ENCODE measurements around the gene ANO9. TPM values are rescaled to one million over a fixed set of nuclear protein-coding genes. Genes with fewer than 3 reads are reported as not detected.
"Not testable (repeated sequence)": the region's sequence is repeated elsewhere in the genome, so short reads cannot be mapped to it uniquely, and the experiment has no call there.

The ANO9 gene
- total RNA-seq, 1 experiment from 2014 or later = 85.5 TPM

- H3K4me1 ChIP-seq = peaks cover 28% of the 10 kb centered on the region
- intact Hi-C loops (cut with micrococcal nuclease; ENCODE audit: unreplicated experiment) = loop anchor here (2.0 to 10.0 kb wide), 2 partner anchors 23 to 53 kb away; partner anchors contain the start of genes ANO9 and B4GALNT4
Measured at GRCh38 chr11:391117-392017, 50.4 kb downstream of the ANO9 start.

GRCh38 chr11:390175-390574, 51.6 kb downstream of the ANO9 start:
- H3K4me3 Mint-ChIP-seq (ENCODE audit: unreplicated experiment) = no peak overlapping the region
- no TSS peak for BruUV-seq (replicated peaks)
- DNase-seq = no peak
- Histone ChIP-seq H3K36me3 (ENCODE audit: control insufficient read depth, insufficient read depth, low read length) (no peaks in the 10 kb centered on the region), H3K27me3 (replicated peaks; ENCODE audit: control insufficient read depth, insufficient read depth, low read length) (no peaks in the 10 kb centered on the region), H3K4me1 (peaks cover 23% of the 10 kb centered on the region), H3K9me3 (peaks cover 9% of the 10 kb centered on the region), H3K4me3 (ENCODE audit: low read depth, low read length) (no peak overlapping the region)
- intact Hi-C loops (cut with micrococcal nuclease; ENCODE audit: unreplicated experiment) = loop anchor here (10.0 kb wide), 1 partner anchor 55 kb away; the partner anchor contains the start of gene ANO9
- H3K27ac Mint-ChIP-seq (ENCODE audit: unreplicated experiment) = no peak overlapping the region
- ChIA-PET POLR2A (no interaction called here), CTCF (no interaction called here)
- H3K9me3 Mint-ChIP-seq (ENCODE audit: unreplicated experiment) = peaks cover 14% of the 10 kb centered on the region
- TF ChIP-seq CTCF (IDR thresholded peaks at IDR 0.05; ENCODE audit: insufficient read depth in 1 of 2, low read depth in 1 of 2, low read length in 1 of 2, severe bottlenecking in 1 of 2, unreplicated experiment in 1 of 2) = peak; percentile 10 to 13
- H3K36me3 Mint-ChIP-seq (ENCODE audit: insufficient read depth, unreplicated experiment) = peaks cover 7% of the 10 kb centered on the region
- no peaks in the 10 kb centered on the region for H3K4me1 Mint-ChIP-seq (ENCODE audit: low read depth, unreplicated experiment)
- H3K27me3 Mint-ChIP-seq (ENCODE audit: insufficient read depth, unreplicated experiment) = no peaks in the 10 kb centered on the region

More at GRCh38 chr11:391117-392017, 50.4 kb downstream of the ANO9 start:
- peaks cover 14% of the 10 kb centered on the region for H3K9me3 Mint-ChIP-seq (ENCODE audit: unreplicated experiment)
- ChIA-PET POLR2A (no interaction called here), CTCF (interaction anchor here (0.7 kb wide), 1 partner anchor 82 kb away, joined by 3 read pairs; no protein-coding TSS in a partner anchor)
- no TSS peak for BruUV-seq (replicated peaks)
- H3K4me3 ChIP-seq (ENCODE audit: low read depth, low read length) = no peak overlapping the region
- peaks cover 8% of the 10 kb centered on the region for H3K4me1 Mint-ChIP-seq (ENCODE audit: low read depth, unreplicated experiment)
- TF ChIP-seq CTCF (IDR thresholded peaks at IDR 0.05; ENCODE audit: insufficient read depth in 1 of 2, low read depth in 1 of 2, low read length in 1 of 2, severe bottlenecking in 1 of 2, unreplicated experiment in 1 of 2) = no peak
- peaks cover 7% of the 10 kb centered on the region for H3K36me3 Mint-ChIP-seq (ENCODE audit: insufficient read depth, unreplicated experiment)
- H3K27me3 ChIP-seq (replicated peaks; ENCODE audit: control insufficient read depth, insufficient read depth, low read length) = no peaks in the 10 kb centered on the region
- no peaks in the 10 kb centered on the region for H3K27me3 Mint-ChIP-seq (ENCODE audit: insufficient read depth, unreplicated experiment)
- H3K36me3 ChIP-seq (ENCODE audit: control insufficient read depth, insufficient read depth, low read length) = no peaks in the 10 kb centered on the region
- DNase-seq = no peak
- H3K9me3 ChIP-seq = peaks cover 2% of the 10 kb centered on the region; the same call in 1 of the 2 replicates
- no peak overlapping the region for H3K4me3 Mint-ChIP-seq (ENCODE audit: unreplicated experiment)
- no peak overlapping the region for H3K27ac Mint-ChIP-seq (ENCODE audit: unreplicated experiment)

GRCh38 chr11:389369-389768, 52.4 kb downstream of the ANO9 start:
- intact Hi-C loops (cut with micrococcal nuclease; ENCODE audit: unreplicated experiment); H3K9me3 ChIP-seq; H3K4me1 Mint-ChIP-seq (ENCODE audit: low read depth, unreplicated experiment); POLR2A ChIA-PET; H3K4me3 Mint-ChIP-seq (ENCODE audit: unreplicated experiment); H3K27me3 ChIP-seq (replicated peaks; ENCODE audit: control insufficient read depth, insufficient read depth, low read length); H3K27ac Mint-ChIP-seq (ENCODE audit: unreplicated experiment); H3K27me3 Mint-ChIP-seq (ENCODE audit: insufficient read depth, unreplicated experiment); BruUV-seq (replicated peaks); H3K36me3 Mint-ChIP-seq (ENCODE audit: insufficient read depth, unreplicated experiment); DNase-seq; H3K4me3 ChIP-seq (ENCODE audit: low read depth, low read length); CTCF ChIA-PET; H3K36me3 ChIP-seq (ENCODE audit: control insufficient read depth, insufficient read depth, low read length): not testable (repeated sequence)
- peaks cover 14% of the 10 kb centered on the region for H3K9me3 Mint-ChIP-seq (ENCODE audit: unreplicated experiment)
- peaks cover 22% of the 10 kb centered on the region for H3K4me1 ChIP-seq
